ENCODE measurements around the gene KIF13A. TPM values are rescaled to one million over a fixed set of nuclear protein-coding genes. Genes with fewer than 3 reads are reported as not detected.

Gene KIF13A
- total RNA-seq, 2 experiments from 2014 or later = 0.91 to 1.4 TPM

- H3K36me3 ChIP-seq (ENCODE audit: insufficient read depth, low read length) = no peaks in the 10 kb centered on the region
- H3K27me3 ChIP-seq (ENCODE audit: control insufficient read depth in 1 of 2, insufficient read depth in 2 of 2, low read length in 2 of 2) = no peaks in the 10 kb centered on the region
- H3K4me3 ChIP-seq (ENCODE audit: low read length) = no peak overlapping the region
- H3K4me1 ChIP-seq (ENCODE audit: insufficient read depth, low read length) = no peaks in the 10 kb centered on the region
- no peak for ATAC-seq (ENCODE audit: poor library complexity)
- no peak overlapping the region for H3K27ac ChIP-seq (ENCODE audit: low read depth in 1 of 2, low read length in 2 of 2)
- H3K36me3 Mint-ChIP-seq (ENCODE audit: low read depth) = no peaks in the 10 kb centered on the region
- TF ChIP-seq CTCF (IDR thresholded peaks at IDR 0.05) = no peak
- H3K27me3 Mint-ChIP-seq = peaks cover 17% of the 10 kb centered on the region
- H3K4me3 Mint-ChIP-seq = no peak overlapping the region
- CTCF ChIA-PET = interaction anchor here (0.6 to 1.5 kb wide), 6 partner anchors 9 to 101 kb away, joined by 3 to 5 read pairs (median 3); no protein-coding TSS in a partner anchor
- H3K9me3 Mint-ChIP-seq = no peaks in the 10 kb centered on the region
- intact Hi-C loops (cut with DNase I, micrococcal nuclease) = loop anchor here (5.0 kb wide), 1 partner anchor 101 kb away; no protein-coding TSS in a partner anchor
- H3K4me1 Mint-ChIP-seq (ENCODE audit: low read depth) = no peaks in the 10 kb centered on the region
- DNase-seq = no peak
- POLR2A ChIA-PET = interaction anchor here (0.9 to 1.1 kb wide), 2 partner anchors 96 to 219 kb away, joined by 3 to 4 read pairs; partner anchors contain the start of gene NUP153
- H3K27ac Mint-ChIP-seq = no peak overlapping the region
- peaks cover 0 to 5% of the 10 kb centered on the region in 2 experiments for H3K9me3 ChIP-seq (ENCODE audit: control insufficient read depth in 1 of 2, insufficient read depth in 1 of 2, low read length in 2 of 2)
Measured at GRCh38 chr6:17803409-17803808, 184.0 kb downstream of the KIF13A start.

- POLR2A ChIA-PET = no interaction called here
- no peak for TF ChIP-seq CTCF (IDR thresholded peaks at IDR 0.05)
- H3K4me1 ChIP-seq (ENCODE audit: insufficient read depth, low read length) = no peaks in the 10 kb centered on the region
- H3K36me3 ChIP-seq (ENCODE audit: insufficient read depth, low read length) = no peaks in the 10 kb centered on the region
- no peak overlapping the region for H3K4me3 ChIP-seq (ENCODE audit: low read length)
- H3K27me3 ChIP-seq (ENCODE audit: control insufficient read depth in 1 of 2, insufficient read depth in 2 of 2, low read length in 2 of 2) = no peaks in the 10 kb centered on the region
- no peak overlapping the region for H3K4me3 Mint-ChIP-seq
- no peaks in the 10 kb centered on the region for H3K4me1 Mint-ChIP-seq (ENCODE audit: low read depth)
- H3K27me3 Mint-ChIP-seq = peaks cover 12% of the 10 kb centered on the region
- H3K36me3 Mint-ChIP-seq (ENCODE audit: low read depth) = no peaks in the 10 kb centered on the region
- H3K27ac ChIP-seq (ENCODE audit: low read depth in 1 of 2, low read length in 2 of 2) = no peak overlapping the region
- intact Hi-C loops (cut with DNase I, micrococcal nuclease) = no loop called here
- ATAC-seq (ENCODE audit: poor library complexity) = no peak
- CTCF ChIA-PET = no interaction called here
- no peaks in the 10 kb centered on the region for H3K9me3 Mint-ChIP-seq
- no peaks in the 10 kb centered on the region for H3K9me3 ChIP-seq (ENCODE audit: control insufficient read depth in 1 of 2, insufficient read depth in 1 of 2, low read length in 2 of 2)
- no peak for DNase-seq
- no peak overlapping the region for H3K27ac Mint-ChIP-seq
Measured at GRCh38 chr6:17798477-17799154, 188.8 kb downstream of the KIF13A start.

- CTCF ChIA-PET = no interaction called here
- Mint-ChIP-seq H3K9me3 (no peaks in the 10 kb centered on the region), H3K4me1 (ENCODE audit: low read depth) (no peaks in the 10 kb centered on the region), H3K4me3 (no peak overlapping the region), H3K36me3 (ENCODE audit: low read depth) (no peaks in the 10 kb centered on the region), H3K27me3 (peaks cover 5% of the 10 kb centered on the region), H3K27ac (no peak overlapping the region)
- POLR2A ChIA-PET = no interaction called here
- H3K9me3 ChIP-seq (ENCODE audit: control insufficient read depth in 1 of 2, insufficient read depth in 1 of 2, low read length in 2 of 2) = no peaks in the 10 kb centered on the region
- intact Hi-C loops (cut with DNase I, micrococcal nuclease) = no loop called here
- DNase-seq = no peak
- H3K36me3 ChIP-seq (ENCODE audit: insufficient read depth, low read length) = no peaks in the 10 kb centered on the region
- no peaks in the 10 kb centered on the region for H3K4me1 ChIP-seq (ENCODE audit: insufficient read depth, low read length)
- ATAC-seq (ENCODE audit: poor library complexity) = no peak
- no peak overlapping the region for H3K4me3 ChIP-seq (ENCODE audit: low read length)
- TF ChIP-seq CTCF (IDR thresholded peaks at IDR 0.05) = no peak
- H3K27me3 ChIP-seq (ENCODE audit: control insufficient read depth in 1 of 2, insufficient read depth in 2 of 2, low read length in 2 of 2) = no peaks in the 10 kb centered on the region
- no peak overlapping the region for H3K27ac ChIP-seq (ENCODE audit: low read depth in 1 of 2, low read length in 2 of 2)
Measured at GRCh38 chr6:17790489-17790888, 196.9 kb downstream of the KIF13A start.

Data from CD4-positive, alpha-beta T cell (primary cell).